HepG2 (cell line): ENCODE measurements around the gene AGK. TPM values are rescaled to one million over a fixed set of nuclear protein-coding genes. Genes with fewer than 3 reads are reported as not detected.

ENCODE experiments used
- ATAC-seq: fragments of 200-7000 bp; cut with Tn5 transposase; 3 replicates; pipeline ENCODE4 v1.9.1; 2020; ENCODE audit warnings: mild to moderate bottlenecking, moderate library complexity
- BruUV-seq: library from RNA; stranded (reverse); fragments of 400-500 nt; replicated peaks from 2 replicates; lab custom pipeline; 2021; lab: Mats Ljungman, UMichigan
- CTCF ChIA-PET: fragments of 300-600 bp; formaldehyde crosslinking; extraction: SDS; loops from one replicate; lab custom pipeline; 2021; ENCODE audit warnings: low total read pairs, inconsistent platforms, low intra/inter-chr PET ratio; lab: Yijun Ruan, JAX
- POLR2A ChIA-PET: fragments of 350-600 bp; sonication (Branson Sonifier 250); formaldehyde crosslinking; loops from one replicate; lab custom pipeline; 2020; ENCODE audit warnings: antibody characterized with exemption, inconsistent platforms; lab: Yijun Ruan, JAX
- DNase-seq: peaks from one replicate; pipeline ENCODE4 v3.0.0-alpha.2; 2015; ENCODE audit warnings: low spot score
- FAIRE-seq: peaks from 3 replicates; lab custom pipeline; 2011; peaks lifted over from hg19 to GRCh38; lab: Jason Lieb, UNC
- H2AFZ ChIP-seq: one replicate; pipeline ENCODE4 v1.6.1; 2011; ENCODE audit warnings: low read length, inconsistent platforms
- H3K27ac ChIP-seq: fragments of 300-600 bp; 3 replicates; pipeline ENCODE4 v1.8.0; 2011; ENCODE audit warnings: mixed run types, mild to moderate bottlenecking, mixed read lengths, low read length, inconsistent platforms; ENCODE audit not compliant: insufficient read depth; ENCODE audit errors: extremely low read length
- H3K27me3 ChIP-seq, 2 experiments: fragments of 200-600 bp in 1 of 2; 2 replicates in 1 of 2; 3 replicates in 1 of 2; pipeline versions ENCODE4 v1.6.0 to v1.8.0; 2011; ENCODE audit warnings: low read length in 2 of 2, mild to moderate bottlenecking in 2 of 2, moderate library complexity in 2 of 2, inconsistent platforms in 1 of 2; ENCODE audit not compliant: insufficient read depth in 2 of 2, control insufficient read depth in 1 of 2
- H3K36me3 ChIP-seq, 2 experiments: fragments of 200-600 bp in 1 of 2; replicated peaks in 1 of 2; 2 replicates in 1 of 2; 3 replicates in 1 of 2; pipeline versions ENCODE4 v1.5.1 to v1.8.0; 2011; ENCODE audit warnings: low read length in 2 of 2, inconsistent platforms in 1 of 2; ENCODE audit not compliant: insufficient read depth in 2 of 2, control insufficient read depth in 1 of 2
- H3K4me1 ChIP-seq: 2 replicates; pipeline ENCODE4 v1.5.1; 2012; ENCODE audit warnings: low read length, inconsistent platforms; ENCODE audit not compliant: insufficient read depth
- H3K4me2 ChIP-seq: 2 replicates; pipeline ENCODE4 v1.6.0; 2011; ENCODE audit warnings: low read depth, low read length, inconsistent platforms
- H3K4me3 ChIP-seq, 3 experiments: fragments of 200-600 bp in 1 of 3; sonication (generic), shearing (Covaris generic) in 1 of 3; replicated peaks in 1 of 3; 2 replicates each; pipeline ENCODE4 v1.5.1; 2011 to 2016; ENCODE audit warnings: low read length in 3 of 3, inconsistent platforms in 2 of 3, low read depth in 2 of 3, mild to moderate bottlenecking in 2 of 3, control low read depth in 1 of 3, mixed read lengths in 1 of 3; ENCODE audit not compliant: insufficient read depth in 1 of 3
- H3K79me2 ChIP-seq: one replicate; pipeline ENCODE4 v1.6.1; 2011; ENCODE audit warnings: low read length, inconsistent platforms; ENCODE audit not compliant: insufficient read depth
- H3K9ac ChIP-seq: 2 replicates; pipeline ENCODE4 v1.6.0; 2011; ENCODE audit warnings: mild to moderate bottlenecking, low read depth, low read length, inconsistent platforms; ENCODE audit not compliant: insufficient read depth
- H3K9me3 ChIP-seq: 2 replicates; pipeline ENCODE4 v1.5.1; 2012; ENCODE audit warnings: mild to moderate bottlenecking, low read length
- H4K20me1 ChIP-seq: 2 replicates; pipeline ENCODE4 v1.6.0; 2011; ENCODE audit warnings: inconsistent platforms, mild to moderate bottlenecking, low read length, moderate library complexity; ENCODE audit not compliant: insufficient read depth
- ARNT2 ChIP-seq: sonication (generic); formaldehyde crosslinking; IDR thresholded peaks from 2 replicates; pipeline ENCODE4 v1.8.0; 2022; ENCODE audit warnings: mild to moderate bottlenecking, low read depth, missing genetic modification reagents, moderate library complexity
- CERS6 ChIP-seq: sonication (generic); formaldehyde crosslinking; IDR thresholded peaks from 2 replicates; pipeline ENCODE4 v1.5.0; 2020; ENCODE audit warnings: missing genetic modification reagents
- GABPB1 ChIP-seq: IDR thresholded peaks from 2 replicates; pipeline ENCODE4 v1.6.1; 2016; ENCODE audit warnings: mild to moderate bottlenecking, missing genetic modification reagents, moderate library complexity, missing compliant biosample characterization
- GZF1 ChIP-seq: sonication (generic); formaldehyde crosslinking; IDR thresholded peaks from 2 replicates; pipeline ENCODE4 v1.5.1; 2020; ENCODE audit warnings: mild to moderate bottlenecking, missing genetic modification reagents
- HDAC1 ChIP-seq: sonication (generic); formaldehyde crosslinking; IDR thresholded peaks from 2 replicates; pipeline ENCODE4 v1.5.1; 2020; ENCODE audit warnings: mild to moderate bottlenecking, missing genetic modification reagents
- LCORL ChIP-seq, 2 experiments: fragments of 450-650 bp in 1 of 2; sonication (generic) in 1 of 2; formaldehyde crosslinking in 1 of 2; IDR thresholded peaks; 2 replicates each; pipeline versions ENCODE4 v1.5.0 to v1.6.1; 2017 to 2020; ENCODE audit warnings: antibody characterized with exemption in 1 of 2, missing genetic modification reagents in 1 of 2
- MTF2 ChIP-seq: sonication (generic); formaldehyde crosslinking; IDR thresholded peaks from 2 replicates; pipeline ENCODE4 v1.5.0; 2020; ENCODE audit warnings: missing genetic modification reagents, borderline replicate concordance
- MXI1 ChIP-seq: IDR thresholded peaks from 3 replicates; pipeline ENCODE4 v1.6.1; 2012; ENCODE audit warnings: low read depth, low read length, inconsistent platforms, borderline replicate concordance
- NCOA5 ChIP-seq: sonication (generic); formaldehyde crosslinking; IDR thresholded peaks from 2 replicates; pipeline ENCODE4 v1.4.0; 2020; ENCODE audit warnings: missing genetic modification reagents
- NR0B2 ChIP-seq: sonication (generic); formaldehyde crosslinking; IDR thresholded peaks from 2 replicates; pipeline ENCODE4 v1.4.0; 2020; ENCODE audit warnings: mild to moderate bottlenecking, missing genetic modification reagents
- NR2F6 ChIP-seq, 2 experiments: IDR thresholded peaks; 2 replicates each; pipeline ENCODE4 v1.6.1; 2016; ENCODE audit warnings: antibody characterized with exemption in 1 of 2, mild to moderate bottlenecking in 1 of 2
- RBM22 ChIP-seq: fragments of 200-400 bp; formaldehyde crosslinking; optimal IDR thresholded peaks from 2 replicates; pipeline ENCODE3; 2017; ENCODE audit warnings: mild to moderate bottlenecking, low read length, moderate library complexity
- TEF ChIP-seq: sonication (generic); formaldehyde crosslinking; IDR thresholded peaks from 2 replicates; pipeline ENCODE4 v1.5.0; 2020; ENCODE audit warnings: missing genetic modification reagents
- ZBTB33 ChIP-seq: sonication (generic); formaldehyde crosslinking; IDR thresholded peaks from 2 replicates; pipeline ENCODE4 v1.4.0; 2020; ENCODE audit warnings: missing genetic modification reagents
- ZFAT ChIP-seq: sonication (generic); formaldehyde crosslinking; conservative IDR thresholded peaks from 2 replicates; pipeline ENCODE4 v1.8.1; 2023; ENCODE audit warnings: missing genetic modification reagents, inconsistent platforms
- ZKSCAN8 ChIP-seq: IDR thresholded peaks from 2 replicates; pipeline ENCODE4 v1.6.1; 2016; ENCODE audit warnings: borderline replicate concordance, missing genetic modification reagents, missing compliant biosample characterization
- ZNF543 ChIP-seq: sonication (generic); formaldehyde crosslinking; IDR thresholded peaks from 2 replicates; pipeline ENCODE4 v1.4.0; 2020; ENCODE audit warnings: mild to moderate bottlenecking, missing genetic modification reagents
- ZNF556 ChIP-seq: sonication (generic); formaldehyde crosslinking; IDR thresholded peaks from 2 replicates; pipeline ENCODE4 v1.4.0; 2020; ENCODE audit warnings: mild to moderate bottlenecking, missing genetic modification reagents, borderline replicate concordance
- ZNF570 ChIP-seq: sonication (generic); formaldehyde crosslinking; IDR thresholded peaks from 2 replicates; pipeline ENCODE4 v1.4.0; 2020; ENCODE audit warnings: mild to moderate bottlenecking, missing genetic modification reagents, borderline replicate concordance
- WGBS: methylation state at CpG from one replicate; pipeline ENCODE4 v1.1.6; 2017; ENCODE audit warnings: low lambda C conversion rate; 5-methylcytosine and 5-hydroxymethylcytosine counted together
- in situ Hi-C: cut with HindIII; loops from 2 replicates; pipeline ENCODE4 v1.10.0; 2017; ENCODE audit warnings: low pct_unique_long_range_greater_than_20kb; ENCODE audit not compliant: extremely low pct_ligation_motif_present
- intact Hi-C: fragments of 100-400 bp; cut with micrococcal nuclease; formaldehyde crosslinking; loops from one replicate; pipeline ENCODE4 v1.10.0; 2022; ENCODE audit not compliant: unreplicated experiment
- polyA plus RNA-seq, 8 experiments: library from polyadenylated mRNA; depleted of rRNA in 3 of 8; stranded (reverse) in 7 of 8; unstranded in 1 of 8; fragments of >200 nt; fragmentation: Illumina TruSeq in 4 of 8; extraction: Trizol in 4 of 8; gene quantifications; 2 replicates each; pipeline versions ENCODE4 v1.2.1 to v1.2.3, GENCODE V29; 2011 to 2016; ENCODE audit warnings: low read depth in 4 of 8, missing spikeins in 1 of 8, mixed read lengths in 1 of 8; ENCODE audit not compliant: insufficient read depth in 1 of 8
- total RNA-seq, 5 experiments: library from RNA; depleted of rRNA; stranded (reverse); fragments of >200 nt; fragmentation: Illumina TruSeq; extraction: Trizol; gene quantifications; 2 replicates each; pipeline ENCODE4 v1.2.3, GENCODE V29; 2016; ENCODE audit warnings: low read depth in 1 of 5

Gene AGK
- total and polyA plus RNA-seq, 2 of the 13 experiments (the other 11 are each of a cell fraction or from before 2014, with no cell fraction given) = 23.7 to 30.1 TPM

DNA sequence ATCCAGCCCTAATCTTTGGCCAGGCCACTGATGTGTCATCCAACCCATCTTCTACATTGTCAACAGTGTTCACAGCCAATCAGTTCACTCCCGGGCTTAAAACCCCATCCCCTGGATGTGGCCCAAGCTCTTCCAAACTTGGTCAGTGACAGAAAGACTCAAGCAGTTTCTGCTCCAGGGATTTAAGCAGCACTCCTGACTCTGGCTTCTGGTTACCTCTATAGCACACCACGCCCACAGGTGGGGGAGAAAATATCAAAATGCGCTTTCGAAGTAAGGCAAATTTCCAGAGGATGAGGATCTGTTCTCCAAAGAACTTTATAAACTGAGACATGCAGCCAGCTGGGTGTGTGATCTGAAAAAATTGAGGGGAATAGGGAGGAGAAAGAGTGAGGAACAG, 114.9 kb downstream of the AGK start (continued):
- TF ChIP-seq NR2F6 (IDR thresholded peaks at IDR 0.05) = no peak
- no peak for TF ChIP-seq NR2F6 (CRISPR knock-in tag; IDR thresholded peaks at IDR 0.05)
- TF ChIP-seq ZNF543 (CRISPR knock-in tag) = no peak
- TF ChIP-seq, all 625 proteins: peak for 0

DNA sequence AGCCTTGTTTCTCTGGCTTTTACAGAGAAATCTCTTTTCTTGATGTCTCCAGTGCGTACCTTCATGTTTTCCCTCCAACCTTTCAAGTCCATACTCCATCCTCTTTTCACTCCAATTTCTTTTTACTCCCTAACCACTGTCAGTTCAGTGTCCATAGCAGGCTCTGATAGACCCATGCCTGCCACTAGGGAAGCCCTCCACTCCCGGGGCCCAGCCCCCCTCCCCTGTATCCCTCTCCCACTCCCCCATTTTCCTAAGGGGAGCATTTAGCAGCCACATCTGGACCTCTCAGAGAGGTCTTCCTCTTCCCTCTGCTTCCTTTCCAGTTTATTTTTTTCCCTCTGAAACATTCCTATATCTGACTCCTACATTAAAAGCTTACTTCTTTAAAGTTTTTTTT, 117.6 kb downstream of the AGK start:
- no peak for ATAC-seq
- POLR2A ChIA-PET = no interaction called here
- in situ Hi-C loops = no loop called here

More for the DNA sequence above, 117.6 kb downstream of the AGK start:
- H3K79me2 ChIP-seq = no peaks in the 10 kb centered on the region
- FAIRE-seq = no peak
- peaks cover 7% of the 10 kb centered on the region; the same call in 1 of the 2 replicates for H3K4me1 ChIP-seq
- CTCF ChIA-PET = no interaction called here
- TF ChIP-seq NR0B2 (CRISPR knock-in tag) = no peak
- no peak for TF ChIP-seq ZFAT (CRISPR knock-in tag)
- TF ChIP-seq ARNT2 (CRISPR knock-in tag) = no peak
- no peak for TF ChIP-seq LCORL (IDR thresholded peaks at IDR 0.05)
- no peak for TF ChIP-seq LCORL (CRISPR knock-in tag; IDR thresholded peaks at IDR 0.05)
- no peak for TF ChIP-seq GZF1
- TF ChIP-seq MXI1 = no peak
- no peak for TF ChIP-seq ZBTB33
- no peak for TF ChIP-seq MTF2 (CRISPR knock-in tag)
- no peak for TF ChIP-seq RBM22
- TF ChIP-seq ZKSCAN8 = no peak
- TF ChIP-seq GABPB1 (CRISPR knock-in tag) = no peak
- no peak for TF ChIP-seq ZNF570 (CRISPR knock-in tag)
- no peak for TF ChIP-seq NCOA5 (CRISPR knock-in tag)
- TF ChIP-seq HDAC1 = no peak
- no peak for TF ChIP-seq CERS6 (CRISPR knock-in tag)
- TF ChIP-seq ZNF556 (CRISPR knock-in tag) = no peak
- no peak for TF ChIP-seq TEF
- TF ChIP-seq, all 625 proteins: peak for 0
- Histone ChIP-seq H3K9me3 (no peaks in the 10 kb centered on the region), H4K20me1 (no peaks in the 10 kb centered on the region), H3K4me2 (no peak overlapping the region), H2AFZ (no peak overlapping the region), H3K27ac (no peak overlapping the region), H3K36me3 (peaks cover 4 to 18% of the 10 kb centered on the region in 2 experiments; a peak in 3 of 5 replicates), H3K27me3 (no peaks in the 10 kb centered on the region), H3K4me3 (no peak overlapping the region), H3K9ac (no peak overlapping the region)
- intact Hi-C loops = no loop called here
- DNase-seq = no peak
- 95% methylated on average over 2 of the region's 2 CpGs for WGBS
- BruUV-seq = no TSS peak
